Endothelial cell (in vitro differentiated cells): ENCODE results near the gene STMN1. TPM values are rescaled to one million over a fixed set of nuclear protein-coding genes. Genes with fewer than 3 reads are reported as not detected.
A peak's percentile ranks its signal among the peaks of the same experiment; 100 is the strongest.

Source experiments
- DNase-seq: peaks from one replicate; pipeline ENCODE4 v3.0.0; 2021; ENCODE audit warnings: low spot score
- H3K27ac Mint-ChIP-seq: one replicate; pipeline ENCODE4 v1.8.0; 2021; ENCODE audit warnings: mixed read lengths, inconsistent platforms; ENCODE audit not compliant: unreplicated experiment
- H3K27me3 Mint-ChIP-seq: one replicate; pipeline ENCODE4 v1.8.0; 2021; ENCODE audit warnings: mild to moderate bottlenecking, moderate library complexity, mixed read lengths, inconsistent platforms; ENCODE audit not compliant: unreplicated experiment
- H3K36me3 Mint-ChIP-seq: one replicate; pipeline ENCODE4 v1.8.0; 2021; ENCODE audit warnings: mild to moderate bottlenecking, low read depth, mixed read lengths, inconsistent platforms; ENCODE audit not compliant: unreplicated experiment
- H3K4me1 Mint-ChIP-seq: one replicate; pipeline ENCODE4 v1.8.0; 2021; ENCODE audit warnings: mild to moderate bottlenecking, mixed read lengths, inconsistent platforms; ENCODE audit not compliant: unreplicated experiment
- H3K4me3 Mint-ChIP-seq: one replicate; pipeline ENCODE4 v1.8.0; 2021; ENCODE audit warnings: mild to moderate bottlenecking, mixed read lengths, inconsistent platforms; ENCODE audit not compliant: unreplicated experiment
- H3K9me3 Mint-ChIP-seq: one replicate; pipeline ENCODE4 v1.8.0; 2021; ENCODE audit warnings: mixed read lengths, inconsistent platforms; ENCODE audit not compliant: unreplicated experiment
- CTCF ChIP-seq: fragments of 200-600 bp; sonication (generic); IDR thresholded peaks from one replicate; pipeline ENCODE4 v1.5.0; 2021; ENCODE audit warnings: antibody characterized with exemption; ENCODE audit not compliant: unreplicated experiment
- total RNA-seq: library from RNA; stranded (reverse); fragmentation: NEBNext Ultra II Directional; extraction: Animal tissue kit (Norgen Biotek cat#: 25700); gene quantifications from one replicate; pipeline ENCODE4 v1.2.1, GENCODE V29; 2021; ENCODE audit not compliant: unreplicated experiment

Gene STMN1
- total RNA-seq, 1 donor from 2014 or later, result 972 TPM

- Mint-ChIP-seq H3K27ac (peak overlapping the region; percentile 80), H3K4me1 (peaks cover 59% of the 10 kb centered on the region), H3K4me3 (peak overlapping the region; percentile 65), H3K27me3 (peaks cover 2% of the 10 kb centered on the region), H3K9me3 (no peaks in the 10 kb centered on the region), H3K36me3 (peaks cover 56% of the 10 kb centered on the region)
- no peak for TF ChIP-seq CTCF
- no peak for DNase-seq
These were observed 6.0 kb downstream of the STMN1 start for GRCh38 chr1:25900219-25900618.

- Mint-ChIP-seq H3K27me3 (peaks cover 1% of the 10 kb centered on the region), H3K27ac (no peak overlapping the region), H3K9me3 (no peaks in the 10 kb centered on the region), H3K36me3 (peaks cover 55% of the 10 kb centered on the region), H3K4me3 (peak overlapping the region; percentile 65), H3K4me1 (peaks cover 55% of the 10 kb centered on the region)
- TF ChIP-seq CTCF, result no peak
- DNase-seq, result no peak
These were observed 6.4 kb downstream of the STMN1 start for GRCh38 chr1:25899792-25900191.

- Mint-ChIP-seq H3K9me3 (no peaks in the 10 kb centered on the region), H3K27me3 (peaks cover 1% of the 10 kb centered on the region), H3K4me1 (peaks cover 46% of the 10 kb centered on the region), H3K36me3 (peaks cover 45% of the 10 kb centered on the region), H3K27ac (peak overlapping the region; percentile 72), H3K4me3 (peak overlapping the region; percentile 76)
- no peak for DNase-seq
- no peak for TF ChIP-seq CTCF
These were observed 7.8 kb downstream of the STMN1 start for GRCh38 chr1:25898223-25899015.

GRCh38 chr1:25897754-25898153, 8.5 kb downstream of the STMN1 start:
- H3K36me3 Mint-ChIP-seq, result peaks cover 42% of the 10 kb centered on the region
- DNase-seq, result no peak
- TF ChIP-seq CTCF, result no peak

GRCh38 chr1:25896266-25896665, 10.0 kb downstream of the STMN1 start:
- Mint-ChIP-seq H3K9me3 (no peaks in the 10 kb centered on the region), H3K4me3 (no peak overlapping the region), H3K4me1 (peaks cover 42% of the 10 kb centered on the region), H3K36me3 (peaks cover 34% of the 10 kb centered on the region), H3K27me3 (peaks cover 1% of the 10 kb centered on the region), H3K27ac (no peak overlapping the region)
- no peak for TF ChIP-seq CTCF
- DNase-seq, result no peak

More at GRCh38 chr1:25897754-25898153, 8.5 kb downstream of the STMN1 start:
- Mint-ChIP-seq H3K4me3 (no peak overlapping the region), H3K4me1 (peaks cover 45% of the 10 kb centered on the region), H3K27me3 (peaks cover 1% of the 10 kb centered on the region), H3K27ac (no peak overlapping the region), H3K9me3 (no peaks in the 10 kb centered on the region)
